Heart right ventricle (tissue), 16 donors: ENCODE measurements around the gene LPP. TPM values are rescaled to one million over a fixed set of nuclear protein-coding genes. Genes with fewer than 3 reads are reported as not detected.

Source experiments
- ATAC-seq, 8 donors: fragments of 200-7000 bp; cut with Tn5 transposase; one replicate each; pipeline ENCODE4 v1.9.1; 2020; ENCODE audit warnings: mild to moderate bottlenecking in 8 of 8, moderate library complexity in 8 of 8, moderate number of reproducible peaks in 1 of 8
- DNase-seq, 2 donors: peaks; one replicate each; pipeline ENCODE4 v3.0.0-alpha.2; 2020
- H3K27ac ChIP-seq, 10 donors: fragments of 200-600 bp; sonication (generic) in 2 of 10; one replicate each; pipeline versions ENCODE4 v1.5.0 to v1.8.0; 2020 to 2022; ENCODE audit warnings: mild to moderate bottlenecking in 3 of 10
- H3K27me3 ChIP-seq, 7 donors: fragments of 200-600 bp; one replicate each; pipeline ENCODE4 v1.8.0; 2021 to 2022; ENCODE audit warnings: mild to moderate bottlenecking in 2 of 7
- H3K36me3 ChIP-seq, 9 donors: fragments of 200-600 bp; sonication (generic) in 1 of 9; one replicate each; pipeline versions ENCODE4 v1.5.0 to v1.8.0; 2020 to 2022; ENCODE audit warnings: mild to moderate bottlenecking in 2 of 9
- H3K4me1 ChIP-seq, 9 donors: fragments of 200-600 bp; sonication (generic) in 1 of 9; one replicate each; pipeline versions ENCODE4 v1.5.0 to v1.8.0; 2020 to 2022; ENCODE audit warnings: mild to moderate bottlenecking in 4 of 9
- H3K4me3 ChIP-seq, 10 donors: fragments of 200-600 bp; sonication (generic) in 2 of 10; one replicate each; pipeline versions ENCODE4 v1.5.0 to v1.8.0; 2020 to 2022; ENCODE audit warnings: mild to moderate bottlenecking in 7 of 10, moderate library complexity in 2 of 10
- H3K9me3 ChIP-seq, 11 donors: fragments of 200-600 bp in 10 of 11; sonication (generic) in 2 of 11; one replicate each; pipeline versions ENCODE4 v1.5.0 to v1.8.0; 2013 to 2022; ENCODE audit warnings: mild to moderate bottlenecking in 2 of 11, control low read depth in 1 of 11, moderate library complexity in 1 of 11
- WGBS, 2 donors: extraction: QIAGEN DNeasy Blood & Tissue Kit; methylation state at CpG; one replicate each; pipeline ENCODE4 v1.1.7; 2013; ENCODE audit warnings: inconsistent platforms in 1 of 2; 5-methylcytosine and 5-hydroxymethylcytosine counted together
- intact Hi-C, 10 donors: fragments of 100-400 bp; cut with DNase I; formaldehyde crosslinking; loops; one replicate each; pipeline versions ENCODE4 v1.11.1 to v1.14.2; 2022
- polyA plus RNA-seq, 2 donors: library from polyadenylated mRNA; stranded (reverse); fragments of 200-250 nt; gene quantifications; one replicate each; pipeline ENCODE4 v1.2.3, GENCODE V29; 2013
- total RNA-seq, 10 donors: library from RNA; stranded (reverse); fragmentation: NEBNext Ultra II Directional in 3 of 10; extraction: Animal tissue kit (Norgen Biotek cat#: 25700) in 3 of 10; gene quantifications; one replicate each; pipeline versions ENCODE4 v1.2.1 to v1.2.4, GENCODE V29; 2021 to 2023
- TF ChIP-seq, protein P1 (sequence below), 9 donors: fragments of 200-600 bp; sonication (generic) in 2 of 9; IDR thresholded peaks; one replicate each; pipeline versions ENCODE4 v1.5.0 to v1.8.0; 2021 to 2022; ENCODE audit warnings: antibody characterized with exemption in 9 of 9, mild to moderate bottlenecking in 5 of 9, moderate library complexity in 1 of 9
- donor health status: Arrhythmogenic right ventricular cardiomyopathy.
- donor health status: ischemic (EF 13 %, LVEDD 7.1; RV severe dilation, severe dysfunction).
- donor health status: healthy with polysubstance abuse.
- donor health status: DM: no; HTN: yes; CAD: no.
- donor health status: DM: no; HTN: no; CAD: no.
- donor health status: ischemic (EF 25% LVEDD 6.9; RV normal size, moderate dysfunction).
- donor health status: ischemic (EF 25% LVEDD 5.7; RV mildly dilated, moderate dysfunction).
- donor health status: healthy.
- donor health status: DM: yes; HTN: yes; CAD: no.
- donor health status: Ischemic cardiomyopathy.
- donor health status: ischemic (EF 35%, LVEDD 5.7; RV mildly dilated, moderate dysfunction).
- donor health status: nonischemic (EF 11% LVEDD 7.7; RV severe dilation, severe dysfunction).
- donor health status: DM: yes; HTN: yes; CAD: no.
- donor health status: PGD.
- donor health status: ischemic (EF 29% LVEDD 5.4; RV normal size, mild dysfunction).
- donor health status: nonischemic (EF 23%, LVEDD 6.1; RV moderate dilation, normal function).

LPP gene
- total and polyA plus RNA-seq, 12 donors: 8.5 to 188 (median 140) TPM

DNA sequence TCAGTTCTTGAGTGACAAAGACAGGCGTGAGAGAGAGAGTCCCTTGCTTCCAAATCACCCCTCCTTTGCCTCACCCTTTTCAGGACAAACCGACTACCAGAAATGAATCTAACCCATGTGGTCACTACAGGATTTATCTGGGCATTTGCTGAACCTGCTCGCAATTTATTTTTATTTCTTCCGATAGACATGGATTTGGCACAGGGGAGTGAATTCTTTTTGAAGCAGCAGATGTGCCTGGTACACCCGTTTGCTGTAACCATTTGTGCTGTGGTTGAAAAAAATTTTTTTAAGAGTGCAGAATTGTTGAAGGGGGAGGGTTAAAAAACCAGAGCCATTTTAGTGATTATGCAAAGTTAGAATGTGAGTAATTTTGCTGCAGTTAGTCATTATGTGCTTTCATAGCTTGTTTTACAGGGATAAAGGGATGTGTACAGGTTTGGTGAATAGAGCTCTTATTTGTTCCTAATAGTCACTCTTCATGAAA is 442.0 kb downstream of the LPP start:
- peak in 5 of 8 donors; percentile 28 to 69 (median 38) for ATAC-seq
- peaks cover 0 to 47% (median 20%) of the 10 kb centered on the region in 9 donors for H3K4me1 ChIP-seq
- TF ChIP-seq, protein P1, sequence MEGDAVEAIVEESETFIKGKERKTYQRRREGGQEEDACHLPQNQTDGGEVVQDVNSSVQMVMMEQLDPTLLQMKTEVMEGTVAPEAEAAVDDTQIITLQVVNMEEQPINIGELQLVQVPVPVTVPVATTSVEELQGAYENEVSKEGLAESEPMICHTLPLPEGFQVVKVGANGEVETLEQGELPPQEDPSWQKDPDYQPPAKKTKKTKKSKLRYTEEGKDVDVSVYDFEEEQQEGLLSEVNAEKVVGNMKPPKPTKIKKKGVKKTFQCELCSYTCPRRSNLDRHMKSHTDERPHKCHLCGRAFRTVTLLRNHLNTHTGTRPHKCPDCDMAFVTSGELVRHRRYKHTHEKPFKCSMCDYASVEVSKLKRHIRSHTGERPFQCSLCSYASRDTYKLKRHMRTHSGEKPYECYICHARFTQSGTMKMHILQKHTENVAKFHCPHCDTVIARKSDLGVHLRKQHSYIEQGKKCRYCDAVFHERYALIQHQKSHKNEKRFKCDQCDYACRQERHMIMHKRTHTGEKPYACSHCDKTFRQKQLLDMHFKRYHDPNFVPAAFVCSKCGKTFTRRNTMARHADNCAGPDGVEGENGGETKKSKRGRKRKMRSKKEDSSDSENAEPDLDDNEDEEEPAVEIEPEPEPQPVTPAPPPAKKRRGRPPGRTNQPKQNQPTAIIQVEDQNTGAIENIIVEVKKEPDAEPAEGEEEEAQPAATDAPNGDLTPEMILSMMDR (IDR thresholded peaks at IDR 0.05): no peak
- H3K27ac ChIP-seq: peak overlapping the region in 7 of 10 donors; percentile 10 to 68 (median 56)
- peak overlapping the region in 1 of 10 donors; percentile 6 for H3K4me3 ChIP-seq
- H3K27me3 ChIP-seq: no peaks in the 10 kb centered on the region
- intact Hi-C loops: loop anchor here in 1 of 10 donors (5.0 to 10.0 kb wide), 2 partner anchors 249 to 851 kb away; partner anchors contain the start of gene BCL6
- 30 to 62% methylated on average over 5 of the region's 5 CpGs for WGBS, 2 donors
- no peaks in the 10 kb centered on the region for H3K36me3 ChIP-seq
- DNase-seq: no peak
- no peaks in the 10 kb centered on the region for H3K9me3 ChIP-seq

DNA sequence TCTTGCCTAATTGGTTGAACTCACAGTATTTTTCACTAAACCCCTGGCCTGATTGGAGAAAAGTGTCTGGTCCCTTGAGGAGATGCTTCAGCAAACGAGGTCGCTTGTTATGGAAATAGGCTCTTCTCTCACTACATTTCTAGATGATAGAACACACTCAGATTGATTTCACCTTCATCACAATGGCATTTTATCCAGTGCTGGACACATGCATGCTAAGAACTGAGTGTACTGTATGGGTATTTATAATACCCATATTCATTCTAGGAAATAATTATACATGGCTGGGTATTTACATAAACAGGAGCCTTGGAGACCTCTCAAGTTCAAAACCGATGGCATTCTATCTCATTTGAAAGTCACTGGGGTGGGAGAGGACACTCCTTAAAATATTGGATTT is 444.9 kb downstream of the LPP start:
- DNase-seq: no peak
- H3K27me3 ChIP-seq: no peaks in the 10 kb centered on the region
- no peaks in the 10 kb centered on the region for H3K9me3 ChIP-seq
- TF ChIP-seq, protein P1 (IDR thresholded peaks at IDR 0.05): no peak
- H3K4me3 ChIP-seq: no peak overlapping the region
- no peaks in the 10 kb centered on the region for H3K36me3 ChIP-seq
- WGBS, 2 donors: 60 to 65% methylated on average over 3 of the region's 3 CpGs
- H3K4me1 ChIP-seq: peaks cover 0 to 44% (median 13%) of the 10 kb centered on the region in 9 donors
- intact Hi-C loops: loop anchor here in 1 of 10 donors (5.0 to 10.0 kb wide), 2 partner anchors 252 to 854 kb away; partner anchors contain the start of gene BCL6
- ATAC-seq: peak in 5 of 8 donors; percentile 56 to 90 (median 67)
- peak overlapping the region in 6 of 10 donors; percentile 24 to 56 (median 38) for H3K27ac ChIP-seq

DNA sequence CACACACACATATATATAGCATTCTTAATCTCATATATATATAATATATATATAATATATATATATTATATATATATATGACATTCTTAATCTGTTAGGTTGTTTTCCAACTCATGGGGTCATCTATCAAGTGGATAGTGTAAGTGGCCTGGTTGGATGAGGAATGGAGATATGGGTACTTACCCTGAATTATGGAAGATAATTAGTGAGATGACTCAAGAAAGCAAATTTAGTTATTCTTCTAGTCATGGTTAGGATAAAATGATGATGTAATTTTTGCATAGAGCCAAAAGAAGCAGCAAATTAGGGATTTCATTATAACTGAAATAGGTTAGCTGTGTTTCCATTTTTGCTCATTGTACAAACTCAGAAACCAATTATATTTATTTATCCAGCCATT is 448.2 kb downstream of the LPP start:
- no peak for DNase-seq
- no peaks in the 10 kb centered on the region for H3K9me3 ChIP-seq
- no peaks in the 10 kb centered on the region for H3K36me3 ChIP-seq
- ATAC-seq: no peak
- TF ChIP-seq, protein P1 (IDR thresholded peaks at IDR 0.05): no peak
- no peak overlapping the region for H3K4me3 ChIP-seq
- H3K27me3 ChIP-seq: no peaks in the 10 kb centered on the region
- intact Hi-C loops: loop anchor here in 1 of 10 donors (10.0 kb wide), 1 partner anchor 343 kb away; no protein-coding TSS in a partner anchor
- no peak overlapping the region for H3K27ac ChIP-seq
- H3K4me1 ChIP-seq: peaks cover 0 to 29% (median 11%) of the 10 kb centered on the region in 9 donors

DNA sequence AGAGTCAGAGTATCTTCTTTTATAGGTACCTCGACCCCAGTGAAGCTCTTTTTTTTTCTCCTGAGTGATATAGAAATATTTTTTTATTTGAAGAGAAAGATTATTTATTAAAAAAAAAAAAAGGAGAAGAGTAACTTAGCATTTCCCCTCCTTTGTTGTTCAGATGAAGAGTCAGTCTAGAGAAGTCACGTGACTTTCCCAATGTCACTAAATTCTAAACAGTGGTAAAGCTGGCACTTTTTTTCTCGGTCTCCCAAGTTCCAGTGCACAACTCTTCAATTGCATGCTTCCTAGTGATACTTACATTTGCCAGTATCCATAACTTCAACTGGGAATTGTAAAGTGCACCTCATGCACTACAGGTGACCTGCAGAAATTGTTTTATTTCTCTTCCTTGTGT is 448.7 kb downstream of the LPP start:
- no peaks in the 10 kb centered on the region for H3K36me3 ChIP-seq
- H3K4me1 ChIP-seq: peaks cover 0 to 33% (median 13%) of the 10 kb centered on the region in 9 donors
- intact Hi-C loops: loop anchor here in 1 of 10 donors (10.0 kb wide), 1 partner anchor 342 kb away; no protein-coding TSS in a partner anchor
- TF ChIP-seq, protein P1 (IDR thresholded peaks at IDR 0.05): no peak
- no peak overlapping the region for H3K27ac ChIP-seq
- H3K9me3 ChIP-seq: no peaks in the 10 kb centered on the region
- H3K4me3 ChIP-seq: no peak overlapping the region
- H3K27me3 ChIP-seq: no peaks in the 10 kb centered on the region
- WGBS, 2 donors: 95 to 97% methylated on average over 3 of the region's 3 CpGs
- DNase-seq: no peak
- no peak for ATAC-seq
